Peyer's patch (tissue), 4 donors: ENCODE results near the gene PAM16.

Experiments
- POLR2A ChIP-seq, 2 donors: fragments of 450-650 bp; IDR thresholded peaks; one replicate each; pipeline ENCODE4 v1.5.1; 2017; ENCODE audit warnings: antibody characterized with exemption in 2 of 2, mild to moderate bottlenecking in 2 of 2, moderate library complexity in 2 of 2
- TF ChIP-seq, protein P1 (sequence below), 6 experiments: fragments of 450-650 bp in 4 of 6; fragments of 200-600 bp in 2 of 6; sonication (generic) in 1 of 6; IDR thresholded peaks; one replicate each; pipeline ENCODE4 v1.5.1; 2017 to 2019; ENCODE audit warnings: antibody characterized with exemption in 6 of 6, mild to moderate bottlenecking in 3 of 6, moderate library complexity in 1 of 6

DNA sequence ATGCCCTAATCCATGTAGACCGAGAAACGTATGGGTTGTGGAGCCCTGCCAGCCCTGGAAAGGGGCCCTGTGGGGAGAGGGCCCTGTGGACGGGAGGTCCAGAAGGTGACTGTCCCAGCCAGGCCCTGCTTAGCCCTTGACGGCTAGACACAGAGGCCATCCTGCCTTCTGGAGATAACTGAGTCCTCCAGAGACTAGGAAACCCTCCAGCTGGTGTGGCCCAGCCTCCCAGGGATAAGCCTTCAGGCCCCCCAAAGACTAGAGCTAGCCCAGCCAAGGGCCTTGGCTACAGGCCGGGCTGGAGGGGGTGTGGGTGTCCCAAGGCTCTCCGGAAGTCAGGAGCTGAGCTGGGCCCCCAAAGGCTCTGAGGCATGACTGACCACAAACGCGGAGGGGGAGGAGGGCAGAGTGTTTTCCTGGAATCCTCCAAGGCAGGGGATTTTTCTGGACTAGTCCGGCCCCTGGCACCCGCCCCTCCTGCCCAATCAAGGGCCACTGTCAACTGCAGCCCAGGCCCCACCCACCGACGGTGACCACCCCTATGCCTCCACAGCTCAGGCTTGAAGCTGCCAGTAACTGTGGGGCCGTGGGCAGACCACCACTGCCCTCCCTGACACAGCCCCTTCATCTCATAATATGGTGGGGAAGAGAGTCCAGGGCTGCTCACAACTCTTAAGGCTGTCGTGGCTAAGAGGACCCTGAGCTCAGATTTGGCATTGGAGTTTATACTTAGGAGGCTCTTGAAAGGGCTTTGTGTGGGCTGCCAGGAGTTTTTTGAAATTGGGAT is 19.6 kb upstream of the PAM16 start:
- TF ChIP-seq, protein P1, sequence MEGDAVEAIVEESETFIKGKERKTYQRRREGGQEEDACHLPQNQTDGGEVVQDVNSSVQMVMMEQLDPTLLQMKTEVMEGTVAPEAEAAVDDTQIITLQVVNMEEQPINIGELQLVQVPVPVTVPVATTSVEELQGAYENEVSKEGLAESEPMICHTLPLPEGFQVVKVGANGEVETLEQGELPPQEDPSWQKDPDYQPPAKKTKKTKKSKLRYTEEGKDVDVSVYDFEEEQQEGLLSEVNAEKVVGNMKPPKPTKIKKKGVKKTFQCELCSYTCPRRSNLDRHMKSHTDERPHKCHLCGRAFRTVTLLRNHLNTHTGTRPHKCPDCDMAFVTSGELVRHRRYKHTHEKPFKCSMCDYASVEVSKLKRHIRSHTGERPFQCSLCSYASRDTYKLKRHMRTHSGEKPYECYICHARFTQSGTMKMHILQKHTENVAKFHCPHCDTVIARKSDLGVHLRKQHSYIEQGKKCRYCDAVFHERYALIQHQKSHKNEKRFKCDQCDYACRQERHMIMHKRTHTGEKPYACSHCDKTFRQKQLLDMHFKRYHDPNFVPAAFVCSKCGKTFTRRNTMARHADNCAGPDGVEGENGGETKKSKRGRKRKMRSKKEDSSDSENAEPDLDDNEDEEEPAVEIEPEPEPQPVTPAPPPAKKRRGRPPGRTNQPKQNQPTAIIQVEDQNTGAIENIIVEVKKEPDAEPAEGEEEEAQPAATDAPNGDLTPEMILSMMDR (IDR thresholded peaks at IDR 0.05), result no peak
- no peak for TF ChIP-seq POLR2A (IDR thresholded peaks at IDR 0.05)
